SK-N-SH (cell line): ENCODE results near the gene PCSK7.

Experiments
- CTCF ChIP-seq: fragments of 200-600 bp; sonication (generic); IDR thresholded peaks from 2 replicates; pipeline ENCODE4 v1.6.1; 2017; ENCODE audit warnings: antibody characterized with exemption, mild to moderate bottlenecking, moderate library complexity
- EP300 ChIP-seq, 2 experiments: IDR thresholded peaks; 2 replicates each; pipeline versions ENCODE4 v1.4.0 to v1.6.1; 2012; ENCODE audit warnings: borderline replicate concordance in 1 of 2, low read depth in 1 of 2, low read length in 1 of 2
- EZH2phosphoT487 ChIP-seq: fragments of 200-600 bp; sonication (generic); IDR thresholded peaks from 2 replicates; pipeline ENCODE4 v1.6.1; 2017; ENCODE audit warnings: low read depth, mixed run types, mild to moderate bottlenecking, antibody characterized with exemption, moderate library complexity, borderline replicate concordance
- FOXM1 ChIP-seq: IDR thresholded peaks from 2 replicates; pipeline ENCODE4 v1.4.0; 2012; ENCODE audit warnings: low read depth, mild to moderate bottlenecking
- POLR2AphosphoS5 ChIP-seq: IDR thresholded peaks from 2 replicates; pipeline ENCODE4 v1.6.1; 2012; ENCODE audit warnings: low read depth, low read length
- RAD21 ChIP-seq: IDR thresholded peaks from 2 replicates; pipeline ENCODE4 v1.6.1; 2012; ENCODE audit warnings: mild to moderate bottlenecking, low read length
- USF1 ChIP-seq: IDR thresholded peaks from 2 replicates; pipeline ENCODE4 v1.4.0; 2012; ENCODE audit warnings: low read depth, borderline replicate concordance
- TF ChIP-seq, protein P1 (sequence below): IDR thresholded peaks from 2 replicates; pipeline ENCODE4 v1.6.1; 2012; ENCODE audit warnings: mild to moderate bottlenecking, low read depth, low read length, moderate library complexity
- TF ChIP-seq, protein P2 (sequence below): IDR thresholded peaks from 2 replicates; pipeline ENCODE4 v1.4.0; 2012; ENCODE audit warnings: low read depth, borderline replicate concordance

GRCh38 chr11:117231842-117232091, at the start of gene PCSK7:
- TF ChIP-seq FOXM1: no peak
- TF ChIP-seq, protein P1, sequence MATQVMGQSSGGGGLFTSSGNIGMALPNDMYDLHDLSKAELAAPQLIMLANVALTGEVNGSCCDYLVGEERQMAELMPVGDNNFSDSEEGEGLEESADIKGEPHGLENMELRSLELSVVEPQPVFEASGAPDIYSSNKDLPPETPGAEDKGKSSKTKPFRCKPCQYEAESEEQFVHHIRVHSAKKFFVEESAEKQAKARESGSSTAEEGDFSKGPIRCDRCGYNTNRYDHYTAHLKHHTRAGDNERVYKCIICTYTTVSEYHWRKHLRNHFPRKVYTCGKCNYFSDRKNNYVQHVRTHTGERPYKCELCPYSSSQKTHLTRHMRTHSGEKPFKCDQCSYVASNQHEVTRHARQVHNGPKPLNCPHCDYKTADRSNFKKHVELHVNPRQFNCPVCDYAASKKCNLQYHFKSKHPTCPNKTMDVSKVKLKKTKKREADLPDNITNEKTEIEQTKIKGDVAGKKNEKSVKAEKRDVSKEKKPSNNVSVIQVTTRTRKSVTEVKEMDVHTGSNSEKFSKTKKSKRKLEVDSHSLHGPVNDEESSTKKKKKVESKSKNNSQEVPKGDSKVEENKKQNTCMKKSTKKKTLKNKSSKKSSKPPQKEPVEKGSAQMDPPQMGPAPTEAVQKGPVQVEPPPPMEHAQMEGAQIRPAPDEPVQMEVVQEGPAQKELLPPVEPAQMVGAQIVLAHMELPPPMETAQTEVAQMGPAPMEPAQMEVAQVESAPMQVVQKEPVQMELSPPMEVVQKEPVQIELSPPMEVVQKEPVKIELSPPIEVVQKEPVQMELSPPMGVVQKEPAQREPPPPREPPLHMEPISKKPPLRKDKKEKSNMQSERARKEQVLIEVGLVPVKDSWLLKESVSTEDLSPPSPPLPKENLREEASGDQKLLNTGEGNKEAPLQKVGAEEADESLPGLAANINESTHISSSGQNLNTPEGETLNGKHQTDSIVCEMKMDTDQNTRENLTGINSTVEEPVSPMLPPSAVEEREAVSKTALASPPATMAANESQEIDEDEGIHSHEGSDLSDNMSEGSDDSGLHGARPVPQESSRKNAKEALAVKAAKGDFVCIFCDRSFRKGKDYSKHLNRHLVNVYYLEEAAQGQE: no peak
- TF ChIP-seq, protein P2, sequence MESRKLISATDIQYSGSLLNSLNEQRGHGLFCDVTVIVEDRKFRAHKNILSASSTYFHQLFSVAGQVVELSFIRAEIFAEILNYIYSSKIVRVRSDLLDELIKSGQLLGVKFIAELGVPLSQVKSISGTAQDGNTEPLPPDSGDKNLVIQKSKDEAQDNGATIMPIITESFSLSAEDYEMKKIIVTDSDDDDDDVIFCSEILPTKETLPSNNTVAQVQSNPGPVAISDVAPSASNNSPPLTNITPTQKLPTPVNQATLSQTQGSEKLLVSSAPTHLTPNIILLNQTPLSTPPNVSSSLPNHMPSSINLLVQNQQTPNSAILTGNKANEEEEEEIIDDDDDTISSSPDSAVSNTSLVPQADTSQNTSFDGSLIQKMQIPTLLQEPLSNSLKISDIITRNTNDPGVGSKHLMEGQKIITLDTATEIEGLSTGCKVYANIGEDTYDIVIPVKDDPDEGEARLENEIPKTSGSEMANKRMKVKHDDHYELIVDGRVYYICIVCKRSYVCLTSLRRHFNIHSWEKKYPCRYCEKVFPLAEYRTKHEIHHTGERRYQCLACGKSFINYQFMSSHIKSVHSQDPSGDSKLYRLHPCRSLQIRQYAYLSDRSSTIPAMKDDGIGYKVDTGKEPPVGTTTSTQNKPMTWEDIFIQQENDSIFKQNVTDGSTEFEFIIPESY: no peak
- TF ChIP-seq CTCF: no peak
- no peak; the same call in 1 of the 2 replicates for TF ChIP-seq POLR2AphosphoS5
- no peak for TF ChIP-seq USF1
- no peak for TF ChIP-seq EZH2phosphoT487
- no peak for TF ChIP-seq EP300 (IDR thresholded peaks at IDR 0.05; ENCODE audit: borderline replicate concordance in 1 of 2, low read depth in 1 of 2, low read length in 1 of 2)
- TF ChIP-seq RAD21: no peak
